ENCODE data around the gene TSHR.
"Not testable (repeated sequence)": the region's sequence is repeated elsewhere in the genome, so short reads cannot be mapped to it uniquely, and the experiment has no call there.

- not testable (repeated sequence) for TF ChIP-seq CTCF (IDR thresholded peaks at IDR 0.05; ENCODE audit: low read depth, low read length, poor library complexity, severe bottlenecking); EZH2phosphoT487 (IDR thresholded peaks at IDR 0.05; ENCODE audit: borderline replicate concordance, low read length)
Observed at GRCh38 chr14:80912013-80912412, 43.4 kb upstream of the TSHR start.

Measured in DOHH2 (cell line).